ENCODE measurements around the gene MAPK10. TPM values are rescaled to one million over a fixed set of nuclear protein-coding genes. Genes with fewer than 3 reads are reported as not detected.

Gene MAPK10
- total and polyA plus RNA-seq, 2 of the 8 experiments (the other 6 are each of a cell fraction or from before 2014, with no cell fraction given), result 2.5 to 3.1 TPM

DNA sequence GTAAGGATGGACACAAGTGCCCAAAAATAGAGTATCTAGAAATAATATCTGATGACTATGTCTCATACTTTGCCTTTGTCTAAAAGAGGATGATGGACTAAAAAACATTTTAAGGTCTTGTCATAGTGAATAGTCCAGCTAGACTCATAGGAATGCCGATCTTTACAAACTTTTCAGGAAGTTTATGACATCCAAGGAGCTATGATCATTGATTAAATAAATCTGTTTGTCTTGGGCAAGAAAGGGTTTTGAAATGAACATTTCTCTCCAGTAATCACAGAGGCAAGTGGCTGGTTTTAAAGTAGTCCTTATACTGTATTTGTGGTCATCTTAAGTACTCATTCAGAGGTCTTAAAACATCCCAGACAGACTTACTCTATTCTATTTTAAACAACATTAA lies 109.8 kb downstream of the MAPK10 start (continued):
- TF ChIP-seq, protein P1, sequence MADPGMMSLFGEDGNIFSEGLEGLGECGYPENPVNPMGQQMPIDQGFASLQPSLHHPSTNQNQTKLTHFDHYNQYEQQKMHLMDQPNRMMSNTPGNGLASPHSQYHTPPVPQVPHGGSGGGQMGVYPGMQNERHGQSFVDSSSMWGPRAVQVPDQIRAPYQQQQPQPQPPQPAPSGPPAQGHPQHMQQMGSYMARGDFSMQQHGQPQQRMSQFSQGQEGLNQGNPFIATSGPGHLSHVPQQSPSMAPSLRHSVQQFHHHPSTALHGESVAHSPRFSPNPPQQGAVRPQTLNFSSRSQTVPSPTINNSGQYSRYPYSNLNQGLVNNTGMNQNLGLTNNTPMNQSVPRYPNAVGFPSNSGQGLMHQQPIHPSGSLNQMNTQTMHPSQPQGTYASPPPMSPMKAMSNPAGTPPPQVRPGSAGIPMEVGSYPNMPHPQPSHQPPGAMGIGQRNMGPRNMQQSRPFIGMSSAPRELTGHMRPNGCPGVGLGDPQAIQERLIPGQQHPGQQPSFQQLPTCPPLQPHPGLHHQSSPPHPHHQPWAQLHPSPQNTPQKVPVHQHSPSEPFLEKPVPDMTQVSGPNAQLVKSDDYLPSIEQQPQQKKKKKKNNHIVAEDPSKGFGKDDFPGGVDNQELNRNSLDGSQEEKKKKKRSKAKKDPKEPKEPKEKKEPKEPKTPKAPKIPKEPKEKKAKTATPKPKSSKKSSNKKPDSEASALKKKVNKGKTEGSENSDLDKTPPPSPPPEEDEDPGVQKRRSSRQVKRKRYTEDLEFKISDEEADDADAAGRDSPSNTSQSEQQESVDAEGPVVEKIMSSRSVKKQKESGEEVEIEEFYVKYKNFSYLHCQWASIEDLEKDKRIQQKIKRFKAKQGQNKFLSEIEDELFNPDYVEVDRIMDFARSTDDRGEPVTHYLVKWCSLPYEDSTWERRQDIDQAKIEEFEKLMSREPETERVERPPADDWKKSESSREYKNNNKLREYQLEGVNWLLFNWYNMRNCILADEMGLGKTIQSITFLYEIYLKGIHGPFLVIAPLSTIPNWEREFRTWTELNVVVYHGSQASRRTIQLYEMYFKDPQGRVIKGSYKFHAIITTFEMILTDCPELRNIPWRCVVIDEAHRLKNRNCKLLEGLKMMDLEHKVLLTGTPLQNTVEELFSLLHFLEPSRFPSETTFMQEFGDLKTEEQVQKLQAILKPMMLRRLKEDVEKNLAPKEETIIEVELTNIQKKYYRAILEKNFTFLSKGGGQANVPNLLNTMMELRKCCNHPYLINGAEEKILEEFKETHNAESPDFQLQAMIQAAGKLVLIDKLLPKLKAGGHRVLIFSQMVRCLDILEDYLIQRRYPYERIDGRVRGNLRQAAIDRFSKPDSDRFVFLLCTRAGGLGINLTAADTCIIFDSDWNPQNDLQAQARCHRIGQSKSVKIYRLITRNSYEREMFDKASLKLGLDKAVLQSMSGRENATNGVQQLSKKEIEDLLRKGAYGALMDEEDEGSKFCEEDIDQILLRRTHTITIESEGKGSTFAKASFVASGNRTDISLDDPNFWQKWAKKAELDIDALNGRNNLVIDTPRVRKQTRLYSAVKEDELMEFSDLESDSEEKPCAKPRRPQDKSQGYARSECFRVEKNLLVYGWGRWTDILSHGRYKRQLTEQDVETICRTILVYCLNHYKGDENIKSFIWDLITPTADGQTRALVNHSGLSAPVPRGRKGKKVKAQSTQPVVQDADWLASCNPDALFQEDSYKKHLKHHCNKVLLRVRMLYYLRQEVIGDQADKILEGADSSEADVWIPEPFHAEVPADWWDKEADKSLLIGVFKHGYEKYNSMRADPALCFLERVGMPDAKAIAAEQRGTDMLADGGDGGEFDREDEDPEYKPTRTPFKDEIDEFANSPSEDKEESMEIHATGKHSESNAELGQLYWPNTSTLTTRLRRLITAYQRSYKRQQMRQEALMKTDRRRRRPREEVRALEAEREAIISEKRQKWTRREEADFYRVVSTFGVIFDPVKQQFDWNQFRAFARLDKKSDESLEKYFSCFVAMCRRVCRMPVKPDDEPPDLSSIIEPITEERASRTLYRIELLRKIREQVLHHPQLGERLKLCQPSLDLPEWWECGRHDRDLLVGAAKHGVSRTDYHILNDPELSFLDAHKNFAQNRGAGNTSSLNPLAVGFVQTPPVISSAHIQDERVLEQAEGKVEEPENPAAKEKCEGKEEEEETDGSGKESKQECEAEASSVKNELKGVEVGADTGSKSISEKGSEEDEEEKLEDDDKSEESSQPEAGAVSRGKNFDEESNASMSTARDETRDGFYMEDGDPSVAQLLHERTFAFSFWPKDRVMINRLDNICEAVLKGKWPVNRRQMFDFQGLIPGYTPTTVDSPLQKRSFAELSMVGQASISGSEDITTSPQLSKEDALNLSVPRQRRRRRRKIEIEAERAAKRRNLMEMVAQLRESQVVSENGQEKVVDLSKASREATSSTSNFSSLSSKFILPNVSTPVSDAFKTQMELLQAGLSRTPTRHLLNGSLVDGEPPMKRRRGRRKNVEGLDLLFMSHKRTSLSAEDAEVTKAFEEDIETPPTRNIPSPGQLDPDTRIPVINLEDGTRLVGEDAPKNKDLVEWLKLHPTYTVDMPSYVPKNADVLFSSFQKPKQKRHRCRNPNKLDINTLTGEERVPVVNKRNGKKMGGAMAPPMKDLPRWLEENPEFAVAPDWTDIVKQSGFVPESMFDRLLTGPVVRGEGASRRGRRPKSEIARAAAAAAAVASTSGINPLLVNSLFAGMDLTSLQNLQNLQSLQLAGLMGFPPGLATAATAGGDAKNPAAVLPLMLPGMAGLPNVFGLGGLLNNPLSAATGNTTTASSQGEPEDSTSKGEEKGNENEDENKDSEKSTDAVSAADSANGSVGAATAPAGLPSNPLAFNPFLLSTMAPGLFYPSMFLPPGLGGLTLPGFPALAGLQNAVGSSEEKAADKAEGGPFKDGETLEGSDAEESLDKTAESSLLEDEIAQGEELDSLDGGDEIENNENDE (IDR thresholded peaks at IDR 0.05; ENCODE audit: insufficient replicate concordance, low read length), result no peak
